Measurements from ENCODE around the gene B4GALNT2.

The B4GALNT2 gene

GRCh38 chr17:49225554-49226236 lies 93.1 kb downstream of the B4GALNT2 start:
- TF ChIP-seq, protein P1, sequence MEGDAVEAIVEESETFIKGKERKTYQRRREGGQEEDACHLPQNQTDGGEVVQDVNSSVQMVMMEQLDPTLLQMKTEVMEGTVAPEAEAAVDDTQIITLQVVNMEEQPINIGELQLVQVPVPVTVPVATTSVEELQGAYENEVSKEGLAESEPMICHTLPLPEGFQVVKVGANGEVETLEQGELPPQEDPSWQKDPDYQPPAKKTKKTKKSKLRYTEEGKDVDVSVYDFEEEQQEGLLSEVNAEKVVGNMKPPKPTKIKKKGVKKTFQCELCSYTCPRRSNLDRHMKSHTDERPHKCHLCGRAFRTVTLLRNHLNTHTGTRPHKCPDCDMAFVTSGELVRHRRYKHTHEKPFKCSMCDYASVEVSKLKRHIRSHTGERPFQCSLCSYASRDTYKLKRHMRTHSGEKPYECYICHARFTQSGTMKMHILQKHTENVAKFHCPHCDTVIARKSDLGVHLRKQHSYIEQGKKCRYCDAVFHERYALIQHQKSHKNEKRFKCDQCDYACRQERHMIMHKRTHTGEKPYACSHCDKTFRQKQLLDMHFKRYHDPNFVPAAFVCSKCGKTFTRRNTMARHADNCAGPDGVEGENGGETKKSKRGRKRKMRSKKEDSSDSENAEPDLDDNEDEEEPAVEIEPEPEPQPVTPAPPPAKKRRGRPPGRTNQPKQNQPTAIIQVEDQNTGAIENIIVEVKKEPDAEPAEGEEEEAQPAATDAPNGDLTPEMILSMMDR (conservative IDR thresholded peaks at IDR 0.05; ENCODE audit: low read depth): no peak
- H3K27ac ChIP-seq: no peak overlapping the region
- DNase-seq (ENCODE audit: low spot score): no peak
- CTCF ChIA-PET: interaction anchor here (0.6 to 1.1 kb wide), 2 partner anchors 66 to 446 kb away, joined by 3 read pairs; no protein-coding TSS in a partner anchor
- POLR2A ChIA-PET (ENCODE audit: low non-redundant PET): no interaction called here
